Endodermal cell (in vitro differentiated cells): ENCODE measurements around the gene C4orf46. TPM values are rescaled to one million over a fixed set of nuclear protein-coding genes. Genes with fewer than 3 reads are reported as not detected.

Experiments used
- DNase-seq: peaks from one replicate; pipeline ENCODE4 v3.0.0-alpha.2; 2017
- H3K27ac ChIP-seq: 2 replicates; pipeline ENCODE4 v1.5.1; 2013; ENCODE audit warnings: mild to moderate bottlenecking, low read depth, low read length, moderate library complexity
- H3K27me3 ChIP-seq: 2 replicates; pipeline ENCODE4 v1.6.1; 2013; ENCODE audit warnings: mild to moderate bottlenecking, low read length, moderate library complexity; ENCODE audit not compliant: insufficient read depth, control insufficient read depth, poor library complexity, severe bottlenecking
- H3K36me3 ChIP-seq: 2 replicates; pipeline ENCODE4 v1.7.0; 2013; ENCODE audit warnings: mild to moderate bottlenecking, low read length, moderate library complexity; ENCODE audit not compliant: control insufficient read depth, insufficient read depth
- H3K4me1 ChIP-seq: one replicate; pipeline ENCODE4 v1.7.0; 2013; ENCODE audit warnings: low read length; ENCODE audit not compliant: control insufficient read depth, insufficient read depth
- H3K4me3 ChIP-seq: 2 replicates; pipeline ENCODE4 v1.5.1; 2013; ENCODE audit warnings: mild to moderate bottlenecking, low read length, moderate library complexity
- H3K9ac ChIP-seq: 2 replicates; pipeline ENCODE4 v1.6.1; 2013; ENCODE audit warnings: mild to moderate bottlenecking, low read length, moderate library complexity; ENCODE audit not compliant: poor library complexity, severe bottlenecking; ENCODE audit errors: extremely low read depth
- H3K9me3 ChIP-seq: 2 replicates; pipeline ENCODE4 v1.6.1; 2013; ENCODE audit warnings: mild to moderate bottlenecking, low read length, moderate library complexity; ENCODE audit not compliant: control insufficient read depth
- H3K27ac Mint-ChIP-seq: 2 replicates; pipeline ENCODE4 v1.8.0; 2020; ENCODE audit warnings: mixed read lengths
- H3K27me3 Mint-ChIP-seq: 2 replicates; pipeline ENCODE4 v1.8.0; 2021; ENCODE audit warnings: mild to moderate bottlenecking, mixed read lengths; ENCODE audit not compliant: insufficient read depth
- H3K36me3 Mint-ChIP-seq: 2 replicates; pipeline ENCODE4 v1.8.0; 2020; ENCODE audit warnings: low read depth, mixed read lengths
- H3K4me1 Mint-ChIP-seq: 2 replicates; pipeline ENCODE4 v1.8.0; 2020; ENCODE audit warnings: mixed read lengths
- H3K4me3 Mint-ChIP-seq: 2 replicates; pipeline ENCODE4 v1.8.0; 2020; ENCODE audit warnings: mild to moderate bottlenecking, moderate library complexity, mixed read lengths
- H3K9me3 Mint-ChIP-seq: 2 replicates; pipeline ENCODE4 v1.8.0; 2020; ENCODE audit warnings: mild to moderate bottlenecking, mixed read lengths
- CTCF ChIP-seq: fragments of 200-600 bp; sonication (generic); conservative IDR thresholded peaks from 2 replicates; pipeline ENCODE4 v1.5.0; 2021; ENCODE audit warnings: antibody characterized with exemption, mild to moderate bottlenecking
- WGBS, 2 experiments: methylation state at CpG; one replicate each; pipeline versions ENCODE4 v1.1.5 to v1.1.7; 2013; ENCODE audit warnings: missing lambda C conversion rate in 2 of 2, mixed read lengths in 1 of 2; ENCODE audit not compliant: insufficient coverage in 1 of 2, insufficient read length in 1 of 2; 5-methylcytosine and 5-hydroxymethylcytosine counted together
- total RNA-seq, 2 donors: library from RNA; stranded (reverse); fragmentation: NEBNext Ultra II Directional in 1 of 2; extraction: Animal tissue kit (Norgen Biotek cat#: 25700) in 1 of 2; gene quantifications; 2 replicates in 1 of 2; 3 replicates in 1 of 2; pipeline ENCODE4 v1.2.1, GENCODE V29; 2021

C4orf46 gene
- total RNA-seq, 2 donors from 2014 or later: 18.1 to 22.0 TPM

DNA sequence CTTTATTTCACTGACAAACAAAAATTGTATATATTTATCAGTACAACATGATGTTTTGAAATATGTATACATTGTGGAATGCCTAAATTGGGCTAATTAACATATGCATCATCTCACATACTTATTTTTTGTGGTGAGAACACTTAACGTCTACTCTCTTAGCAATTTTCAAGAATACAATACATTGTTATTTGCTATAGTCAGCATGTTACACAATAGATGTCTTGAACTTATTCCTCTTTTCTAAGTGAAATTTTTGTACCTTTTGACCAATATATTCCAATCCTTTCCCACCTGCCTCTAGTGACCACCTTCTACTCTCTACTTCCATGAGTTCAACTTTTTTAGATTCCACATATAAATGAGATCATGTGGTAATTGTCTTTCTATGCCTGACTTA, 35.1 kb downstream of the C4orf46 start:
- H3K36me3 Mint-ChIP-seq: no peaks in the 10 kb centered on the region
- no peaks in the 10 kb centered on the region for H3K27me3 Mint-ChIP-seq
- H3K9ac ChIP-seq: no peak overlapping the region
- no peak for DNase-seq
- WGBS, 2 experiments: 79 to 100% methylated on average over 1 of the region's 1 CpG
- no peak overlapping the region for H3K4me3 Mint-ChIP-seq
- no peak overlapping the region for H3K27ac ChIP-seq
- no peaks in the 10 kb centered on the region for H3K9me3 ChIP-seq
- no peak overlapping the region for H3K4me3 ChIP-seq
- no peak for TF ChIP-seq CTCF
- H3K36me3 ChIP-seq: no peaks in the 10 kb centered on the region
- no peaks in the 10 kb centered on the region for H3K4me1 Mint-ChIP-seq
- no peaks in the 10 kb centered on the region for H3K4me1 ChIP-seq
- H3K9me3 Mint-ChIP-seq: no peaks in the 10 kb centered on the region
- H3K27ac Mint-ChIP-seq: no peak overlapping the region
- no peaks in the 10 kb centered on the region for H3K27me3 ChIP-seq

DNA sequence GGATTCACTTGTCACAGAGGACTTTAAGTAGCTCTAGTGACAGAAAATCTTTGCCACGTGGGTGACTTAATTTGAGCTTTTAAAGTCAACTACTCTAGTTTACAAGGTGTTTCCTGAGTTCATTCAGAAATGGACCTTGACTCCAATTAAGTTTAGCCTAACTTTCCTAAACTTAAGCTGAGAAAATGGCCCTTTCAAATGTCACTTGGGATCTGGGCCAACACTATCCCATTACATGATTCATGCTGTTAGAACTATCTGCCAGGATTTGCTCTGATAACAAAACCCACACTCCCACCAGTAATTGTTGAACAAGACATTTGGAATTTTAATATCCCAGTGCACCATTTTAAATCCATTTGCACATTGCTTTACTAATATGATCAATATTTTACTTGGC, 40.8 kb downstream of the C4orf46 start:
- no peaks in the 10 kb centered on the region for H3K36me3 ChIP-seq
- H3K27ac ChIP-seq: no peak overlapping the region
- no peak overlapping the region for H3K9ac ChIP-seq
- no peak for DNase-seq
- TF ChIP-seq CTCF: no peak
- no peaks in the 10 kb centered on the region for H3K27me3 Mint-ChIP-seq
- H3K4me3 Mint-ChIP-seq: no peak overlapping the region
- H3K4me3 ChIP-seq: no peak overlapping the region
- 72 to 73% methylated on average over 1 of the region's 1 CpG for WGBS, 2 experiments
- H3K4me1 Mint-ChIP-seq: no peaks in the 10 kb centered on the region
- no peaks in the 10 kb centered on the region for H3K9me3 Mint-ChIP-seq
- H3K9me3 ChIP-seq: no peaks in the 10 kb centered on the region
- no peaks in the 10 kb centered on the region for H3K27me3 ChIP-seq
- no peaks in the 10 kb centered on the region for H3K36me3 Mint-ChIP-seq
- H3K4me1 ChIP-seq: no peaks in the 10 kb centered on the region
- no peak overlapping the region for H3K27ac Mint-ChIP-seq

- Mint-ChIP-seq H3K4me1 (no peaks in the 10 kb centered on the region), H3K36me3 (no peaks in the 10 kb centered on the region), H3K4me3 (no peak overlapping the region), H3K9me3 (no peaks in the 10 kb centered on the region), H3K27ac (no peak overlapping the region), H3K27me3 (no peaks in the 10 kb centered on the region)
- Histone ChIP-seq H3K36me3 (no peaks in the 10 kb centered on the region), H3K27me3 (no peaks in the 10 kb centered on the region), H3K27ac (no peak overlapping the region), H3K4me3 (no peak overlapping the region), H3K9ac (no peak overlapping the region), H3K4me1 (no peaks in the 10 kb centered on the region), H3K9me3 (no peaks in the 10 kb centered on the region)
- no peak for DNase-seq
- TF ChIP-seq CTCF: no peak
- WGBS, 2 experiments: 85 to 100% methylated on average over 1 of the region's 2 CpGs
Measured at GRCh38 chr4:158625544-158625943, 46.1 kb downstream of the C4orf46 start.
